Testis (tissue), 2 donors: ENCODE measurements around the gene ARHGAP1.

Source experiments
- POLR2A ChIP-seq: fragments of 450-650 bp; IDR thresholded peaks from one replicate; pipeline ENCODE4 v1.6.1; 2017; ENCODE audit warnings: antibody characterized with exemption, mild to moderate bottlenecking, moderate library complexity
- TF ChIP-seq, protein P1 (sequence below), 3 experiments: fragments of 450-650 bp in 2 of 3; fragments of 200-600 bp in 1 of 3; sonication (generic) in 1 of 3; IDR thresholded peaks; one replicate each; pipeline ENCODE4 v1.5.1; 2016 to 2019; ENCODE audit warnings: antibody characterized with exemption in 3 of 3, mild to moderate bottlenecking in 2 of 3, moderate library complexity in 1 of 3

- TF ChIP-seq, protein P1, sequence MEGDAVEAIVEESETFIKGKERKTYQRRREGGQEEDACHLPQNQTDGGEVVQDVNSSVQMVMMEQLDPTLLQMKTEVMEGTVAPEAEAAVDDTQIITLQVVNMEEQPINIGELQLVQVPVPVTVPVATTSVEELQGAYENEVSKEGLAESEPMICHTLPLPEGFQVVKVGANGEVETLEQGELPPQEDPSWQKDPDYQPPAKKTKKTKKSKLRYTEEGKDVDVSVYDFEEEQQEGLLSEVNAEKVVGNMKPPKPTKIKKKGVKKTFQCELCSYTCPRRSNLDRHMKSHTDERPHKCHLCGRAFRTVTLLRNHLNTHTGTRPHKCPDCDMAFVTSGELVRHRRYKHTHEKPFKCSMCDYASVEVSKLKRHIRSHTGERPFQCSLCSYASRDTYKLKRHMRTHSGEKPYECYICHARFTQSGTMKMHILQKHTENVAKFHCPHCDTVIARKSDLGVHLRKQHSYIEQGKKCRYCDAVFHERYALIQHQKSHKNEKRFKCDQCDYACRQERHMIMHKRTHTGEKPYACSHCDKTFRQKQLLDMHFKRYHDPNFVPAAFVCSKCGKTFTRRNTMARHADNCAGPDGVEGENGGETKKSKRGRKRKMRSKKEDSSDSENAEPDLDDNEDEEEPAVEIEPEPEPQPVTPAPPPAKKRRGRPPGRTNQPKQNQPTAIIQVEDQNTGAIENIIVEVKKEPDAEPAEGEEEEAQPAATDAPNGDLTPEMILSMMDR (IDR thresholded peaks at IDR 0.05): no peak
- no peak for TF ChIP-seq POLR2A
These were observed 28.9 kb upstream of the ARHGAP1 start for GRCh38 chr11:46729110-46730027.
